ENCODE measurements around the gene CD274. TPM values are rescaled to one million over a fixed set of nuclear protein-coding genes. Genes with fewer than 3 reads are reported as not detected.
"Not testable (repeated sequence)": the region's sequence is repeated elsewhere in the genome, so short reads cannot be mapped to it uniquely, and the experiment has no call there.

Gene CD274
- total RNA-seq, 1 experiment from 2014 or later = 5.5 TPM

- DNase-seq (ENCODE audit: low read depth) = no peak
These were observed 16.4 kb downstream of the CD274 start for GRCh38 chr9:5466766-5467165.

GRCh38 chr9:5468850-5469249 is 18.5 kb downstream of the CD274 start:
- no peak for DNase-seq (ENCODE audit: low read depth)

GRCh38 chr9:5470122-5470521 is 19.8 kb downstream of the CD274 start:
- DNase-seq (ENCODE audit: low read depth) = no peak

- DNase-seq (ENCODE audit: low read depth) = no peak
These were observed 20.5 kb downstream of the CD274 start for GRCh38 chr9:5470816-5471215.

GRCh38 chr9:5475611-5476010 is 25.3 kb downstream of the CD274 start:
- not testable (repeated sequence) for DNase-seq (ENCODE audit: low read depth)

GRCh38 chr9:5478206-5478605 is 27.9 kb downstream of the CD274 start:
- DNase-seq (ENCODE audit: low read depth) = no peak

GRCh38 chr9:5479994-5480694 is 29.8 kb downstream of the CD274 start:
- DNase-seq (ENCODE audit: low read depth) = no peak

- no peak for DNase-seq (ENCODE audit: low read depth)
These were observed 30.6 kb downstream of the CD274 start for GRCh38 chr9:5480919-5481318.

- no peak for DNase-seq (ENCODE audit: low read depth)
These were observed 31.1 kb downstream of the CD274 start for GRCh38 chr9:5481322-5482040.

- DNase-seq (ENCODE audit: low read depth) = no peak
These were observed 31.9 kb downstream of the CD274 start for GRCh38 chr9:5482194-5482593.

- no peak for DNase-seq (ENCODE audit: low read depth)
These were observed 33.0 kb downstream of the CD274 start for GRCh38 chr9:5483306-5483705.

GRCh38 chr9:5485378-5486085 is 35.2 kb downstream of the CD274 start:
- no peak for DNase-seq (ENCODE audit: low read depth)

- DNase-seq (ENCODE audit: low read depth) = no peak
These were observed 36.6 kb downstream of the CD274 start for GRCh38 chr9:5486988-5487387.

GRCh38 chr9:5488221-5489008 is 38.1 kb downstream of the CD274 start:
- DNase-seq (ENCODE audit: low read depth) = no peak

GRCh38 chr9:5489630-5490490 is 39.5 kb downstream of the CD274 start:
- DNase-seq (ENCODE audit: low read depth) = no peak

GRCh38 chr9:5492965-5493678 is 42.8 kb downstream of the CD274 start:
- DNase-seq (ENCODE audit: low read depth) = peak; percentile 17

GRCh38 chr9:5493679-5494511 is 43.6 kb downstream of the CD274 start:
- peak; percentile 91 for DNase-seq (ENCODE audit: low read depth)

GRCh38 chr9:5494765-5495164 is 44.4 kb downstream of the CD274 start:
- DNase-seq (ENCODE audit: low read depth) = not testable (repeated sequence)

GRCh38 chr9:5499157-5499556 is 48.8 kb downstream of the CD274 start:
- DNase-seq (ENCODE audit: low read depth) = no peak

Data from LHCN-M2 (cell line).